GM18498 (cell line): ENCODE data around the gene NOVA1.

Experiments used
- ATAC-seq: cut with Tn5 transposase; IDR thresholded peaks from one replicate; pipeline ENCODE4 v1.9.1; 2021; ENCODE audit warnings: mild to moderate bottlenecking, moderate library complexity; ENCODE audit not compliant: unreplicated experiment

Gene NOVA1

DNA sequence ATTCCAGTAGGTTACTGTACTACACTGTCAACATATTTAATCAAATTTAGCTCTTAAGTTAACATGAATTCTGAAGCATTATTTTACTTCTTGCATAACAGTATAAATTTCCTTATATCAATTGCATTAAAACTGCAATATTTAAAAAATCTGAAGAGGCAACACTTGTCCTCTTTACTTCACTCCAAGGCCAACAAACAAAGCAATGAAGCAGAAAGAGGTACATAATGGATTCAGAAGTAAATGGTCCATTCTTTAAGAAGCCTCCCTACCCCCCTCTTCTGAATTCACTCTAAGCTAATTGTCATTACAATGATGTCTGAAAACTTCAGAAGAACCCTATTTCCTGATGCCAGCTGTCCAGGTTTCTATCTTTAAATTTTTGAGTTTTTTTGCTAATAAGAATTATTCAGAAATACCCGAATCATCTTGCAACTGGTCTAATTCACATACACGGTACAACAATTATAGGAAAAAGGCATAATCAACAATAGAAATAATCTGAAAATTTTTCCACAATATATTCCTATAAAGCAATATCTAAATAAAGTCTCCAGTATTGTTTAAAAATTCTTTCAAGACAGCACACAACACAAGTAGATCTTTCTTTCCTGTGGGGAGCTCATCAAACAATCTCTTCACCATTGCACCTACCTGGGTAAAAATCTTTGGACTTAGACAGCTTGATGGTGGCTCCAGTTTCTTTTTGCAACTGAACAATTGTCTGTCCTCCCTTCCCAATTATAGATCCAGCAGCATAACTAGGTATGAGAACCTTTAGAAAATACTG lies 2.9 kb downstream of the NOVA1 start:
- ATAC-seq, result no peak

DNA sequence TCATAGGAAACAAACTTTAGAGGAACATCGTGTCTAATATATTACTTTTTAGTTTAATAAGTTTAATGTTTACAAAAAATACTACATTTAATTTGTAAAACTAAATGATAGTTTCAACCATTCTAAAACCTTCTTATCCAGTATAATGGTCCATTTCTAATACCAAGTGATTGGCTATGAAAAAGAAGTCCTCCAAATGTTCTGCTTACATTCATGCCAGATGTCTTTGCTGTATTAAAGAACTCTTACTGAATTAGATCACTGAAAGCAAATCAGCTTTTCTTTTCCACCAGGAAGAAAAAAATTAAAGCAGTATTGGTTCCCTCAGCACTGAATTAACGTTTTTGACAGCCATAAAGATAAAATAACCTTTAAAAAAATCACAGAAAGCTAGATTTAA lies 3.7 kb downstream of the NOVA1 start:
- no peak for ATAC-seq

GRCh38 chr14:26593357-26593756 lies 4.5 kb downstream of the NOVA1 start:
- no peak for ATAC-seq

DNA sequence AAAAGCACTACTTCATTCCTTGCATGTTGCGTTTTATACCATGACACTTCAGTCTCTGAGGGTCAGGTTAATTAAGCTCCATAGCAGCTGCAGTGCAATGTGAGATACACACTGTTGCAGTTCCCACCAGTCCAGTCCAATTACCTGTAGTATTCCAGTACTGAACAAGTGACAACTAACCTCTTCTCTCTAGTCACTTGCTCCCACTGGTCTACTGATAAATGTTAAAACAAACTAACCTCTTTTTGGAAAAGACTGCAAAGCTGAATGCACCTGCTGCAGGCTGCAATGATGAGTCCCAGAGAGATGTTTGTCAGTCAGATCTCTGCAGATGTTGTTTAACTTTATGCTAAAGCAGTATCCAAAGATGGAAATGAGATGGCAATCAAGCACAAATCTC lies 7.9 kb downstream of the NOVA1 start:
- no peak for ATAC-seq

- no peak for ATAC-seq
Observed at GRCh38 chr14:26577711-26578110, 20.1 kb downstream of the NOVA1 start.

DNA sequence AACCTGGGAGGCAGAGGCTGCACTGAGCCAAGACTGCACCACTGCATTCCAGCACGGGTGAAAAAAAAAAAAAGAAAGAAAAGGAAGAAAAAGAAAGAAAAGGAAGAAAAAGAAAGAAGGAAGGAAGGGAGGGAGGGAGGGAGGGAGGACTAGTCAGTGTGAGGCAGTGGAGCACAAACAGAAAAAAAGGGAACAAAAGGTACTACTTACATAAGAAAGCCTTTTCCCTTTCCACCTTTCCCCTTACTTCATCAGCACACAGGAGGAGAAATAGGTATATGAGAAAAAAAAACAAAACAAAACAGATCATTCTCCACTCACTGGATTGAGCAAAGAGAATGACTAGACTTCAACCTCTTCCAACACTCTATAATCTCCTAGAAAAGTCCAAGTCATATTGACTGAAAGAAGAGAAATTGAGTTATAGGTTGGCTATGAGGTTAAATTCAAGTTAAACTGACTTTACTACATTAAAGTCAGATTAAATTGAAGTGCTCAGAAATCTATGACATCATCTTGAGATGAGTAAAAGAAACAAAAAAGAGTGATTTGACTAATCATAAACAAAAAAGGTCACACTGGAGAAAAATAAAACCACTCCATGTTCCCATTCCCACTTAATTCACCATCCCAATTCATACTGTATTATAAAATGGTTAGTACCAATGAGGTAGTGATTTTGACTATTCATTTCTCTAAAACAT lies 43.6 kb downstream of the NOVA1 start:
- ATAC-seq, result no peak

DNA sequence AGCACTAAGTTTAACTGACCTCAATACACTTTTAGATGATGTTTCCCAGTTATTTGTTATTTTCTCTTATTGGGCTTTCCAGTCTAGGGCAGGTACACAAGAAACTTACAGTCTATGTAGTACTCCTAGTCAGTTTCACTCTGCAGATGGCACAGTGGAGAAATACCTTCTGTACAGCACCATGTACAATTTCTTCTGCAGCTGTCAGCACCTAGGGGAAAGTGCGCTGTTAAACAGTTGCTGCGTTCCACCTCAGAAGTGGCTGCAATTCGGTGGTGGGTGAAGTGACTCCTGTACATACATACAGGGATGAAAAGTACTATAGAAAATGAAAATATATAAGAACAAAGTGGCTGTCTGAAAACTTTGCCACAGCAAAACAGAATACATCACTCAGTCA lies 48.3 kb downstream of the NOVA1 start:
- ATAC-seq, result no peak

- ATAC-seq, result no peak
Observed at GRCh38 chr14:26548406-26548805, 49.4 kb downstream of the NOVA1 start.

DNA sequence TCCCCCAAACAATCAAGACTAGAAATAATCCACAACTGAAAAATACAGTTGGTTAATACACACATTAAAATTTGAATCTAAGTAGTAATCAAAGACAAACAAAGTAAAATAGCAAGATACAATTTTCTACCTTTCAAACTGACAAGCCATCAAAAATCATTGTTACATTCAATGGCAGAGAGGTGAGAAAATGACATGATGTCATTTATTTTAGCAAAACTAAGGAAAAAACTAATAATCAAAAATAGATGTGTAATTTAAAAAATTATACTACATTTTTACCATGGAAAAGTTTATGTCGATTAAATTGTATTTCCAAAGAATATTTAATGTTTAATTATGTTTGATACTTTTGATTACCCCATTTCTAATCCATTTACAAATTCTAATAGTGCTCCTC lies 59.7 kb downstream of the NOVA1 start:
- no peak for ATAC-seq

DNA sequence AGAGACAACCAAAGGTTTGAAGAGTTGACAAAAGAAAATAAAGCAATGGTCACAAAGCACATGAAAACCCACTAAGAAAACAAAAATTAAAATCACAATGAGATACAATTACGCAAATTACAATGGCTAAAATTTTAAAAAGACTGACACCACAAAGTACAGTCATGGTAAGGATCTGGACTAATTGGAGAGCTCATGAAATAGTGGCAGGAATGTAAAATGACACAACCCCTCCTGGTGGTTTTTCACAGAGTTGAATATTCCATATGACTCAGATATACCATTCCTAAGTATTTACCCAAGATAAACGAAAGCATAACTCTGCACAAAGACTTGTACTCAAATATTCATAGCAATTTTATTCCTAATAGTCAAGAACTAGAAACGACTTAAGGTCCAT lies 65.9 kb downstream of the NOVA1 start:
- ATAC-seq, result no peak

- ATAC-seq, result no peak
Observed at GRCh38 chr14:26528415-26529182, 69.2 kb downstream of the NOVA1 start.

GRCh38 chr14:26527095-26527494 lies 70.7 kb downstream of the NOVA1 start:
- no peak for ATAC-seq

GRCh38 chr14:26526137-26526536 lies 71.7 kb downstream of the NOVA1 start:
- no peak for ATAC-seq

DNA sequence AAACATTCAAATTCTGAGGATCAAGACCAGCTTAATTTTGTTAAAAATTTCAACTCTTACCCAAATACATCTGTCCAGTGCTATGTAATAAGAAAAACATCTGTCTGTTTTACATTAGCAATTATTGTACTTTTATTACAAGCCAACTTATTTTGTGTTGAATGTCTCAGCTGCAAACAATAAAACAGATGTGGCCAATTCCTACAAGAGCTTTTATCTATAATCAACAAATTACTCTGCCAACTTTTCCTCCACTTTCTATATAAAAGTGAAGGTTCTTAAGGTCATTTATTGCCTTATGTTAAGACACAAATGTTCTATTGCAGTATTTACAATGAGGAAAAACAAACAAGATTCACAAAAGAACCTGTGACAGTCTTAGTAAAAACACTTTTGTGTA lies 72.7 kb downstream of the NOVA1 start:
- no peak for ATAC-seq

GRCh38 chr14:26522967-26523366 lies 74.9 kb downstream of the NOVA1 start:
- ATAC-seq, result no peak

DNA sequence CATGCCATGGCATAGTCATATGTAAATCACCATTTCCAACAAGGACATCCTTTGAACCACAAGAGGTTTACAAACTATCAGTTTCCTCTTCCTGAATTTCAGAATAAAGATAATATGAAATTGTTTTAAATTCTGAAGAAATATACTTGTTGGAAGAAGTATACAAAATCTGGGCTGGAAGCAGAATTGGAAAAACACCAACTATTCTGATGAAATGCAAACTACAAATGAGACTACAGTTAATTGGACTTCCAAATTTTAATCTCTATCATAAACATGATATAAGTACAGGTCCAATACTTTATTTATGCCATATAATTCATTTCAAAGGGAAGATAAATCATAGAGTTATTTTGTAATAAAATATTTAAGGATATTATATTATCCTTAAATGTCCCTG lies 80.1 kb downstream of the NOVA1 start:
- no peak for ATAC-seq

- ATAC-seq, result no peak
Observed at GRCh38 chr14:26500028-26500427, 97.8 kb downstream of the NOVA1 start.

DNA sequence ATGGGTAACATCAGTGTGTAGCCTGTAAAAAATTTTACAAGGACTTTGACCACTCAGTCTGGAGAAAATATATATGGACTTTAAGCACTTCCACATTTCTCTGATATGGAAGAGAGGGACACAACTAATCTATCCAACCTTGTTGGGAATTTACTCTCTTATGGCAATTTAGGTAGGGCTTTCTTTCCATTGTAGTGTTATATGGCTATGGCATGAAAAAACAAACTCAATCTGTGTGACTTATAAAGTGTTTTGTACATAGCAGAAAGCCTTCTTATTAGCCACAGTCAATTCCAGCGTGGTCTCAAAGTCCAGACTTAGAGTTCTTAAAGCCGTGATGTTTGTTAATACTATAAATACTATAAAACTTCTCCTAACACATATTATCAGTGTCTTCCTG lies 98.3 kb downstream of the NOVA1 start:
- ATAC-seq, result no peak

- ATAC-seq, result no peak
Observed at GRCh38 chr14:26486922-26487321, 110.9 kb downstream of the NOVA1 start.

DNA sequence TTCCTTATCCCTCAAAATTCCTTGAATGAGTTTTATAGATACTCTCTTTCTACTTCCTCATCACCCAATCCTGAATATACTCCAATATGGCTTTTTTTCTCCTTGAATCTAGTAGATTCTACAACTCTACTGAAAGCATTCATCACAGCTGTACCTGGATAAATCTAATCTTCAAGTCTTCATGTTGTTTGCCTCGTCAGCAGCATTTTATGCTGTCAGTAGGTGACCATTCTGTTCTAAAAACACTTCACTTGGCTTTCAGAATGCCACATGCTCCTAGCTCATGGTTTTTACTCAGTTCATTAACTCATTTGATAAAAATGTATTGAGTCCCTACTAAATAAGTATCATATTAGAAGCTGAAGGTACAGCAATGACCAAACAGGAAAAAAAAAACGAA lies 113.3 kb downstream of the NOVA1 start:
- ATAC-seq, result no peak

DNA sequence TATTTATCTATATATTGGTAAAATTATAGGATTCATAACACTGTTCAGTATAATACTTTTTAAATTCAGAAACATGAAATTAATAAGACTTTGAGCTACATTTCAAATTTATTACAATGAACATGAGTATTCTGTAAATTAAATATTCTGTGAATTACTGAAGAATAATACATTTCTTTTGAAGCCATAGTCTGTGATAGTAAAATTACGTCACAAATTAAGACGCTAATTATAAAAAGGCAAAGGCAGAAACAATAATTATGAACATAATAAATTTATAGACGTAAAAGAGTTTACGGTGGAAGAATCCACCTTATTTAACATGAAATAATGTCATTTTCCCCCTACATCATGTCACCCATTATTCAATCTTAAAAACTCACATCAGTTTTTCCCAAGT lies 118.9 kb downstream of the NOVA1 start:
- no peak for ATAC-seq

DNA sequence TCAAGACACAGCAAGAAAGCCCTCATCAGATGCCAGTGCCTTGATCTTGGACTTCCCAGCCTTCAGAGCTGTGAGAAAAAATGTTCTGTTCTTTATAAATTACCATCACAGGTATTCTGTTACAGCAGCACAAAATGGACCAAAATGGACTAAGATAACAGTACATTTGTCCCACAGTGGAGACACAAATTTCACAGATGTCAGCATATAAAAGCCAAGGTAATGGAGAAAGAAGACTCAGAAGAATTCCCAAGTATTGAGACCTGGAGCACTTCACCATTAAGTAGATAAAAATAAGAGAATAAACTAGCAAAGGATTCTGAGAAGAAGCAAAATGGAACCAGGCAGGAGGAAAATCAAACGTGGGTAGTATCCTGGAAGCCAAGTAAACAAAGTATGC lies 131.0 kb downstream of the NOVA1 start:
- ATAC-seq, result no peak
